HEK293T (cell line): ENCODE data around the gene CDRT15.

Source experiments
- CTCF ChIA-PET: fragments of 350-600 bp; formaldehyde crosslinking; extraction: SDS; loops from one replicate; lab custom pipeline; 2021; ENCODE audit warnings: antibody characterized with exemption, inconsistent platforms; lab: Yijun Ruan, JAX
- POLR2A ChIA-PET: fragments of 350-600 bp; formaldehyde crosslinking; extraction: SDS; loops from one replicate; lab custom pipeline; 2020; ENCODE audit warnings: antibody characterized with exemption, inconsistent platforms; lab: Yijun Ruan, JAX
- DNase-seq: peaks from one replicate; pipeline ENCODE4 v3.0.0; 2012; ENCODE audit warnings: mixed read lengths; ENCODE audit errors: extremely low spot score
- ARNT ChIP-seq: fragments of 450-650 bp; IDR thresholded peaks from 2 replicates; pipeline ENCODE4 v1.6.1; 2017; ENCODE audit warnings: mild to moderate bottlenecking
- BHLHE40 ChIP-seq: fragments of 450-650 bp; IDR thresholded peaks from 2 replicates; pipeline ENCODE4 v1.6.1; 2016; ENCODE audit warnings: mild to moderate bottlenecking, moderate library complexity, borderline replicate concordance
- CTBP1 ChIP-seq: fragments of 450-650 bp; IDR thresholded peaks from 2 replicates; pipeline ENCODE4 v1.6.1; 2016; ENCODE audit warnings: borderline replicate concordance
- ELF4 ChIP-seq: fragments of 450-650 bp; IDR thresholded peaks from 2 replicates; pipeline ENCODE4 v1.6.1; 2017; ENCODE audit warnings: antibody characterized with exemption
- FOXA1 ChIP-seq: fragments of 450-650 bp; IDR thresholded peaks from 2 replicates; pipeline ENCODE4 v1.6.1; 2016; ENCODE audit warnings: mild to moderate bottlenecking
- FOXK2 ChIP-seq: fragments of 450-650 bp; IDR thresholded peaks from 2 replicates; pipeline ENCODE4 v1.6.1; 2016; ENCODE audit warnings: mild to moderate bottlenecking
- FOXM1 ChIP-seq: fragments of 450-650 bp; IDR thresholded peaks from 2 replicates; pipeline ENCODE4 v1.6.1; 2017; ENCODE audit warnings: mild to moderate bottlenecking, borderline replicate concordance
- HDGF ChIP-seq: fragments of 450-650 bp; IDR thresholded peaks from 2 replicates; pipeline ENCODE4 v1.6.1; 2017; ENCODE audit warnings: antibody characterized with exemption, borderline replicate concordance
- L3MBTL2 ChIP-seq: fragments of 450-650 bp; conservative IDR thresholded peaks from 2 replicates; pipeline ENCODE4 v1.6.1; 2016; ENCODE audit warnings: mild to moderate bottlenecking
- LEF1 ChIP-seq: fragments of 450-650 bp; IDR thresholded peaks from 2 replicates; pipeline ENCODE4 v1.6.1; 2017; ENCODE audit warnings: mild to moderate bottlenecking, borderline replicate concordance
- NFRKB ChIP-seq: fragments of 450-650 bp; IDR thresholded peaks from 2 replicates; pipeline ENCODE4 v1.6.1; 2016; ENCODE audit warnings: mild to moderate bottlenecking, moderate library complexity
- PKNOX1 ChIP-seq: fragments of 450-650 bp; IDR thresholded peaks from 2 replicates; pipeline ENCODE4 v1.6.1; 2016
- SP1 ChIP-seq: fragments of 450-650 bp; IDR thresholded peaks from 2 replicates; pipeline ENCODE4 v1.6.1; 2017
- SUZ12 ChIP-seq: fragments of 450-650 bp; IDR thresholded peaks from 2 replicates; pipeline ENCODE4 v1.6.1; 2016; ENCODE audit warnings: mild to moderate bottlenecking
- TARDBP ChIP-seq: fragments of 450-650 bp; IDR thresholded peaks from 2 replicates; pipeline ENCODE4 v1.6.1; 2016
- ZNF384 ChIP-seq: fragments of 450-650 bp; IDR thresholded peaks from 2 replicates; pipeline ENCODE4 v1.6.1; 2016

The CDRT15 gene

DNA sequence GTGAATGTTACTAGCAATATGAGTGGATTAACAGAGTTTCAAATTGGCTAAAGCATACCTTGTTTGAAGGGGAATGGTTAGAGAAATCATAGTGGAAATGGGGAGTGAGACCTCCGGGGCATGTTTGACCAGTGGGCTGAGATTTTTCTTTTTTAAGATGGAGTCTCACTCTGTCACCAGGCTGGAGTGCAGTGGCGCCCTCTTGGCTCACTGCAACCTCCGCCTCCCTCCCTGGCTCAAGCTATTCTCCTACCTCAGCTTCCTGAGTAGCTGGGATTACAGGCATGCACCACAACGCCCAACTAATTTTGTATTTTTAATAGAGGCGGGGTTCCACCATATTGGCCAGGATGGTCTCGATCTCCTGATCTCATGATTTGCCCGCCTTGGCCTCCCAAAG, 9.6 kb downstream of the CDRT15 start:
- DNase-seq: no peak
- ChIA-PET POLR2A (no interaction called here), CTCF (no interaction called here)
- no peak for TF ChIP-seq ELF4

GRCh38 chr17:14225254-14225980, 11.2 kb downstream of the CDRT15 start:
- TF ChIP-seq ARNT (no peak), TARDBP (no peak), SP1 (no peak), FOXM1 (no peak), CTBP1 (no peak), NFRKB (no peak), ELF4 (no peak), SUZ12 (no peak), FOXA1 (no peak), PKNOX1 (no peak), HDGF (no peak), BHLHE40 (no peak), FOXK2 (no peak), ZNF384 (no peak), L3MBTL2 (no peak), LEF1 (no peak)
- ChIA-PET CTCF (no interaction called here), POLR2A (no interaction called here)
- DNase-seq: no peak

DNA sequence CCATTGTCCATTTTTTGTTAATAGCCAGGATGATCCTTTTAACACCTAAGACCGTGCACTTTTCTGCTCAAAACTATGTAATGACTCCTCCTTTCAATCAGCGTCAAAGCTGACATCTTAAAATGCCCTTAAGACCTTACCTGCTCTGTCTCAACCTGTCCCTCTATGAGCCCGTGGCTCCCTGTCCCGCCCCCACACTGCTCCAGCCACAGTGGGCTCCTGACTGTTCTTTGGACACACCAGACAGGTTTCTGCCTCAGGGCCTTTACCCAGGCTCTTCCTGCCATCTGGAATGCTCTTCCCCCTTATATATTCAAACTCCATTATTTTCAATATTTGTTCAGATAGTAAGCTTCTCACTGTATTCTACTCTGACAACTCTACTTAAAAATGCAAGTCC, 14.1 kb downstream of the CDRT15 start:
- TF ChIP-seq CTBP1 (no peak), ELF4 (no peak), TARDBP (no peak), NFRKB (no peak), SP1 (no peak), FOXM1 (no peak), LEF1 (no peak), FOXA1 (no peak), SUZ12 (no peak), FOXK2 (no peak), L3MBTL2 (no peak), ARNT (no peak), HDGF (no peak), BHLHE40 (no peak), ZNF384 (no peak)
- ChIA-PET CTCF (no interaction called here), POLR2A (no interaction called here)
- no peak for DNase-seq

DNA sequence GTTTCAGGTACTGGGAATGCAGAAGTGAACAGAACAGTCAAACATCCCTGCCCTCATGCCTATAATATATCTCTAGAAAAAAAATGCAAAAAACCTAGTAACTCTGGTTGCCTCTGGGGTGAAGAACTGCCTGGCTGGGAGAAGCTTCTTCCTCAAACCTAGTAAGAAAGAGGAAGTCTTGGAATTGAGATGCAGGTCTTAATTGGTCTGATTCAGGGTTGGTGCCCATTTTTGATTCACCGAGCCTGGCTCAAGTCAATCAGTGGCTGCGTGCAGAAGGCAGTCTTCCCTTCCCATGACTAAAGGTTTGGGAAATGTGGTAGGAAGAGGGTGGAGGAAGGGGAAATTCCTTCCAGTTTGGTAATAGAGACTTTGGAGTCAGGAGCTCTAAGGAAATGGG, 22.4 kb downstream of the CDRT15 start:
- TF ChIP-seq FOXA1 (no peak), FOXK2 (no peak), FOXM1 (no peak), ZNF384 (no peak), NFRKB (no peak), CTBP1 (no peak), BHLHE40 (no peak), HDGF (no peak), LEF1 (no peak), PKNOX1 (no peak), ARNT (no peak), L3MBTL2 (no peak), ELF4 (no peak), SP1 (no peak), SUZ12 (no peak), TARDBP (no peak)
- ChIA-PET POLR2A (no interaction called here), CTCF (no interaction called here)
- no peak for DNase-seq

GRCh38 chr17:14212401-14212800, 24.3 kb downstream of the CDRT15 start:
- ChIA-PET CTCF (interaction anchor here (0.6 kb wide), 1 partner anchor 140 kb away, joined by 3 read pairs; no protein-coding TSS in a partner anchor), POLR2A (no interaction called here)
- no peak for DNase-seq
- TF ChIP-seq CTBP1 (no peak), BHLHE40 (no peak), FOXA1 (no peak), TARDBP (no peak), L3MBTL2 (no peak), SUZ12 (no peak), LEF1 (no peak)

- TF ChIP-seq FOXK2 (no peak), BHLHE40 (no peak), L3MBTL2 (no peak), ZNF384 (no peak), CTBP1 (no peak), ELF4 (no peak), SUZ12 (no peak), PKNOX1 (no peak), NFRKB (no peak), ARNT (no peak)
- ChIA-PET POLR2A (no interaction called here), CTCF (interaction anchor here (0.6 kb wide), 1 partner anchor 140 kb away, joined by 3 read pairs; no protein-coding TSS in a partner anchor)
- peak; percentile 15 for DNase-seq
Measured at GRCh38 chr17:14211801-14212200, 24.9 kb downstream of the CDRT15 start.
